NK-92 treated with Interleukin-12 subunit alpha and Interleukin-12 subunit beta, amount 100 ng/mL, for 24 hours (cell line): Measurements from ENCODE around the gene WDR64.

ENCODE experiments used
- DNase-seq: peaks from one replicate; lab custom pipeline; 2025; lab: John Stamatoyannopoulos, UW

WDR64 gene

DNA sequence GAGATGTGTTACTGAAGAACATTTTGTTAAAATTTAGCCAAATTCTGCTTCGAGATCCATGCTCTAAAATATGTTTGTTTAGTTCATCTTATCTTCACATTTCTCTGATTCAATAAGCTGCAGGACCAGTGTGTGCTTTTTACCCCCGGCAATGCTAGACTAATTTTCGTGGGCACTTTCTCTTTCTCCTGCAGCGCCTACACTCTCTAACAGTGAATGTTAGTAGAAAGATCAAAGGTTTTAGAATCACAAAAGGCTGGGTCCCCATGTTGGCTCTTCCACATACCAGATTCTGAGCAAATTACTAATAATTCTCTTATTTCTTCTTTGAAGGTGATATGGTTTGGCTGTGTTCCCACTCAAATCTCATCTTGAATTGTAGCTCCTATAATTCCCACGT, 20.4 kb upstream of the WDR64 start:
- DNase-seq, result no peak

- DNase-seq, result no peak
Observed at GRCh38 chr1:241632987-241633386, 19.1 kb upstream of the WDR64 start.

DNA sequence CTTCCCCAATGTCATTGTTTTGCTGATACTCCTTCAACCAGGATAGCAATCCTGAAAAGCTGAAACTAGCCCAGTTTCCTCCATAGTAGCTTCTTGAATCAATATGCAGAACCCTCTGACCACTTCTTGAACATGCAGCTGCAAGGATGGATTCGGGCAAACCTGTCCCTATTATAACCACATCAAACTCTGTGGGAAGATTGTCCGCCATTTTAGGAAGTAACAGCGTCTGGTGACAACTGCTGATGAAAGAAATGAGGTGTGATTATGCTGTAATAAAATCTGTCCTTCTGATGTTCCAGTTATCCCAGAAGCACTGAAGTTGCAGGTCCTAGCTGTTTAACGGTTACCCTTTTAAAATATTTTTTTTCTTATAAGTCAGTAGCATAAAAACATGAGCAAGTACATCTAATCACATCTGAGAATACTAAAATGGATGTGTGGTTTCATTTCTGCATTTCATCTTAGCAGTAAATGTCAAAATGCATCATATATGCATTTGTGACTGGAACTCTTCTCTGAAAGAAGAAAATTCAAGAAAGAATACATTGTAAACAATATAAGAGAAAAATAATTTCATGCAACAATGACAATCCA, 16.4 kb upstream of the WDR64 start:
- DNase-seq, result no peak

GRCh38 chr1:241636291-241636690, 15.8 kb upstream of the WDR64 start:
- DNase-seq, result no peak

DNA sequence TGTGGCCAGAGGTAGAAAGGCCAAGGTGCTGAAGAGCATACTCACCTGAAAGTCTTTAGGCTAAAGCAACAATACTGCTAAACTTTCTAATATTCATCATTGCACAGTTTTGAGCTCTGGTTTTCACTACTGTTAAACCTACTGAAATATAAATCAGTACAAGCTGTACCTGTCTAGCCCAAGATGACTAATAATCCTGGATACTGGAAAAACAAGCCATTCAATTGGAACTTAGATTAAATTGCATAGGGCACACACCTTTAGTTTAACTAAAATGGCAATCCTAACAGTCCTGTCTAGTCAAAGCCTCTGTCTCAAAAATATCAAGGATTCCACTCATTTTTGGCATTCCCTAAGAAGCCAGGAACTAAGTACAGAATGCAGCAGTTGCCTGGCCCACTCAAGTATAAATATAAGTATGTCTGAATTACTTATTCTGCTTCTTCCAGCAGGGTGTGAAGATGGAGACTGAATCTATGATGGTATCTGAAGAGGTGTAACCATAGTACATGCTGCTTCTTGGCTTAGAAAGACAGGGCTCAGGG, 15.0 kb upstream of the WDR64 start:
- DNase-seq, result no peak

DNA sequence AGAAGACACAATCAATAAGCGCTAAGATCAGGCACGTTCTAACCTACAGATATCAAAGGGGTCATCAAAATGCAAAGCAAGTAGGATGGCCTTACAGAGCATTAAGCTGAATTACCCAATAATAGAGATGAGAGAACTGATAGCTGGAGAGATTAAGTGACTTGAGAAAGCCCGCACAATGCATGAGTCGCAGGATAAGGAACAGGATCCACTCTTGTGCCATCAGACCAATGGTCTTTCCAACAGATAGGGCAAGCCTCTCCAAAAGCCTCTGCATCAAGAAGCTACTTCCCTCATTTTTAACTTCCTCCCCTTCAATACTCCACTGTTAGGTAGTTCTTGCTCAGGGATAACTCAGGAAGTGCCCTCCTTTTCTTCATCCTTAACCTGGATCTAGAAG, 14.5 kb upstream of the WDR64 start:
- no peak for DNase-seq

DNA sequence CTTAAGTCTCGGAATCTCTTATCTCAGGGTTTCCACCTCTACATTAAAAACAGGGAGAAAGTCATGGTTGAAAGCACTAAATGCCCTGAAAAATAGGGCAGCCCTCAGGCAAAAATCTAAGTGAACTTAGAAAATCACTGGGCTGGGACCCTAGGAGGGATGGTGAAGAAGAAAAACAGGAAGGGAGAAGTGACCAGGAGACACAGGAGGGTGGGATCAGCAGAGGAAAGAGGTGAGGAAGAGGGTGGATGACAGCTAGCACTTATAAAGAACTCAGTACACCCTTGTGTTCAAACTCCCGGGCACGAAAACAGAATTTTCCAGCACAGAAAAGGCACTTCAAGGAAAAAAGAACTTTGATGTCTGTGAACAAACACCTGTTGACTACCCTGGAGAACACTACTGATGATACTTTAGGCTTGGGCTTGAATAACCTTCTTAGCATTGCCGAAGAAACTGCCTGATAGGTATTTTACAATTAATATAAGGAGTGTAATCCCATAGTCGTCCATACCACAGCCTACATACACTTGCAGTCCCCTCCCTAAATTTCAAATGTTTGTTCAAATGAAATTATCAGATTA, 13.9 kb upstream of the WDR64 start:
- DNase-seq, result no peak

DNA sequence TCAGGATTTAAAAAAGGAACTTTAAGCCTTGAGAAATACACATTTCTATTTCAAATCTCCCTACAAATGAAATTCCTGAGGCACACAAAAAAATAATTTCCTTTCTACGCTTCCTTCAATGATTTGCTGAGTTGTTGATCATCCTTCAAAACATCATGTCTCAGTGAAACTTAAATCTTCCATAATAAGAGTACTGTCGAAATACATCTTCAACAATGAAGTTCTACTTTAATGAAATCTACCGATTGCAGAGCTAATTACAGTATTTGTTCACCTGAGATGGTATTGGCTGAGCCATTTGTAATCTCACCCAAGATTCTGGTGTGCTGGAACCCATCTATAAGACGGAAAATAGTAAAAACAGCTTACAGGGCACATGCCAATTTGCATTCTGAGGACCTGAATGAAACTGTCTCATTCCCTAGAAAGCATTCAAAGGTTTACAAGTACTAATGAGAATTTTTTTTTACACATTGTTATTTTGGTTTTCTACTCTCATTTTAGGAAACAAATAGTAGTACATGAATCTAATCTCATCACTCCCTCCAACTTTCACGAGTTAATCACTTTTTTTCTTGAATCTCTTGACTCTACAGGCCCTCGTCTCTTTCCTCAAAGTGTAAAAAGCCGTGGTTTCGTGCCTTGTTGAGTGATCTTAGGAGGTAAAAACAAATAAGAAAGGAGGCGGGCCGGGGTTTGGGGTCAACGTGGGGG, 13.0 kb upstream of the WDR64 start:
- no peak for DNase-seq

DNA sequence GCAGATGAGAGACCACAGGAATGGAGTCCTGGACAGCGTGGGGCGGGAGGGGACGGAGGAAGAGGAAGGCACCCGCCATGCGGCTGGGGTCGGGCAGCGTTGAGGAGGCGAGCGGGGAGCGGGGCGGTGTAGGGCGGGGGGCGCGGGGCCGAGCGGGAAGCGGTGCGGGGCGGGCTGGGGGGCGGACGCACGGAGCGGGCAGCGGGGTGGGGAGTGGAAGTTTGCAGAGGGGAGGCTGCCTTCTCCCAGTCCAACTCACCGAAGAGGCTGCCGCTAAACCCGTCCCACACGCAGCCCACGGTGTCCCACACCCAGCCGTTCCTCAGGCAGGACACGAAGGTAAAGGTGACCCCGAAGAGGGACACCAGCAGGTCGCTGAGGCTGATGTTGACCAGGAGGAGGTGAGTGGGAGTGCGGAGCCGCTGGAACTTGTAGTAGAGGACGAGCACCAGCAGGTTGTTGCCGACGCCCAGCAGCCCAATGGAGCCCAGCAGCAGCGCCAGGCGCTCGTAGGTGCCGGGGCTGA, 12.4 kb upstream of the WDR64 start:
- peak; percentile 51 for DNase-seq

DNA sequence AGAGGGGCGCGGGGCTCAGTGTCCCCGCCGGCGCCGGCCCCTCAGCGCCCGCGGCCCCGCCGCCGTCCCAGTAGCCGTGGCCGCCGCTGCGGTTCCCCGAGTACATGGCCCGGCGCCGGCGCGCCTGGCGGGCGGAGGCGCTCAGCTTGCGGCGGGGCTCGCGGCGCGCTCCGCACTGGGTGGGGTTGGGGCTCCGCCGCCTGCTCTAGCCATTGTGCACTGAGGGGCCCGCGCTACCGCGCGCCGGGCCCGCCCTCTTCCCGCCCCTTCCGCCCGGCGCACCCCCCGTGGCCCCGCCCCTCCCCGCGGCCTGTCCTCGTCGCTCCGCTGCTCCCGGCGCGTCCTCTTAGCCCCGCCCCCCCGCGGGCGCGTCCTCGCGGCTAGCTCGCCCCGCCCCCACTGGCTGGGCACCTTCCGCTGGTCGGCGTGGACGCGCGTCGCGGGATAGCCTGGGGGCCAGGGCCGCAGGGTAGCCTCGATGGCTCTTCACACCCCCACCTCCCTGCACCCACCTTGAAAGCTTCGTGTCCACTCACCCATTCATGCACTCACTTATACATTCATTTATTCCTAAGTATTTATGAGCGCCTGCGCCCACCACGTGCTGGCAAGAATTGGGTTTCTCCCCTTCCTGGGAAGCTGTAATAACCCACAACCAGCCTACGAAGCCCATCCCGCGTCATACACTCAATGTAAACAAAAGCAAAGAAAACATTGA, 11.8 kb upstream of the WDR64 start, which contains the start of the genes CHML and OPN3:
TSS of gene CHML (minus strand) at position 221 of the 718 bp plus-strand sequence. CDS start 4,603 bp downstream, outside the sequence.
TSS of gene OPN3 (minus strand) at position 221 of the 718 bp plus-strand sequence. CDS start at position 106, 115 bp downstream.
- DNase-seq, result peak; percentile 89

DNA sequence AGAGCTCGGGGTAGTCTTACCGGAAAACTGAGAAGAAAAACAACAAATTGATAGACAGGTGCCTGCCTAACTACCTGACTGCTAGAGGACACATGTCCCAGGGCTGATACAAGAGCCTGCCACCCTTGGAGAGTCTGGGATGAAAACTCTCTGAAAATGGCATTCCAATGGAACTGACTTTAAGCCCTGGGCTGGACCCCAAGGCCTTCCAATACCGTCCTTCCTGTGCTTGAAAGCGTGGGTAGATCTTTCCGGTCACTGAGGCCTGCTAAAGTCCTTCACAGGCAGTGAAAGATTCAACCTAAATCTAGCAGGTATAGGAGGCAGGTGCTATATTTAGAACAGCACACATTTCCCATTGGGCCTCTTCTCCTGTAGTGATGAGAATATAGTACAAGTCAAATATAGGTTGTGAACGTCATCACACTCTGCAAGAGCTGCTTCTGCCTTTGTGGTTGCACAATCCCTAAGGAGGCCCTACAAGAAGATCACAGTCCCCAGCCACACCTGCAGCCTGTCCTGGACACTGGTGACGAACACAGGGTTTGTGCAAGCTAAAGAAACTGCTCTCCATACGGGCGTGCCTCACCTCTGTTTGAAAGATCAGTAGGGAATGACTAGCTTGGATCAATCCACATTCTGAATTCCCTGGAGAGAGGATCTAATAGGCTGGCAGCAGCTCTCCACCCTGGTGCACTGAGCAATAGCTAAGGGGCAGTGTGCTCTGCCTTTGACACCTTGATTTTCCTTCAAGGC, 11.0 kb upstream of the WDR64 start:
- no peak for DNase-seq

DNA sequence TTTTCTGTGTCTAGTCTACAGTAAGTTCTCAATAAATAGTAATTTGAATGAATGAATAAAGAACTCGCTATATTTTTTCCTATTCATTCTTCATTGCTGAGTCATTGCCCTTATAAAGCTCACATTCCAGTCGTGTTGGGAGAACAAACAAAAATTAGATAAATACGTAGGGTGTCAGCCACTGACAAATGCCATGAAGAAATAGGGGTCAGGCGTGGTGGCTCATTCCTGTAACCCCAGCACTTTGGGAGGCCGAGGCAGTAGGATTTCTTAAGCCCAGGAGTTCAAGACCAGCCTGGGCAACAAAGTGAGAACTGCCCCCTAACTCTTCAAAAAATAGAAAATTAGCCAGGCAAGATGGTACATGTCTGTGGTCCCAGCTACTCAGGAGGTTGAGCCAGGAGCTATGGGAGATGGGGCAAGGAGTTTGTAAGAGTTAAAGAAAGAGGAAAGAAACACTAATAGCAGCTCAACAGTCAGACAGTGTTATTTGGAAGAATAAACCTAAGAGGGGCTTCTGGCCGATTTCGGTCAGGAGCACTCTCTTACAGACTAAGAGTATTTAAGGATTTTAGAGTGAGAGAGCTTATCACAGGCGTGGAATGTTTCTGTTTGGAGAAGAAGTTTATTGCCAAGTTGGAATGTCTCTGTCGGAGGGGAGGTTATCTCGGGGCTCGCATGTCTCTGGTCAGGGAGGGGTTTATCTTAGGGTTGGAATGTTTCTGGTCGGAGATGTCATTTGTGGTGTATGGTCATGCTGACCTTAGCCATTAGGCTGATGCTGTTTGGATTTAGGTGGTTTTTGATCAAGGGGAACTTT, 10.1 kb upstream of the WDR64 start:
- no peak for DNase-seq

- no peak for DNase-seq
Observed at GRCh38 chr1:241642593-241642944, 9.5 kb upstream of the WDR64 start.

DNA sequence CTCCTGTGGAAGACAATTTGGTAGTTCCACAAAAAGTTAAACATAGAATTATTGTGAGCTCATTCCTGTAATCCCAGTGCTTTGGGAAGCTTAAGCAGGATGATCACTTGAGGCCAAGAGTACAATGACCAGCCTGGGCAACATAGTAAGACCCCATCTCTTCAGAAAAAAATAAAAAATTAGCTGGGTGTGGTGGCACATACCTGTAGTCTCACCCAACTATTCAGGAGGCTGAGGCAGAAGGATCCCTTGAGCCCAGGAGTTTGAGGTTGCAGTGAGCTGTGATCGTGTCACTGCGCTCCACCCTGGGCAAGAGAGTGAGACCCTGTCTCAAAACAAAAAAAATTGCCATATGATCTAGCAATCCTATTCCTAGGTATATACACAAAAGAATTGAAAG, 7.8 kb upstream of the WDR64 start:
- DNase-seq, result no peak

GRCh38 chr1:241645199-241645598, 6.9 kb upstream of the WDR64 start:
- DNase-seq, result no peak

DNA sequence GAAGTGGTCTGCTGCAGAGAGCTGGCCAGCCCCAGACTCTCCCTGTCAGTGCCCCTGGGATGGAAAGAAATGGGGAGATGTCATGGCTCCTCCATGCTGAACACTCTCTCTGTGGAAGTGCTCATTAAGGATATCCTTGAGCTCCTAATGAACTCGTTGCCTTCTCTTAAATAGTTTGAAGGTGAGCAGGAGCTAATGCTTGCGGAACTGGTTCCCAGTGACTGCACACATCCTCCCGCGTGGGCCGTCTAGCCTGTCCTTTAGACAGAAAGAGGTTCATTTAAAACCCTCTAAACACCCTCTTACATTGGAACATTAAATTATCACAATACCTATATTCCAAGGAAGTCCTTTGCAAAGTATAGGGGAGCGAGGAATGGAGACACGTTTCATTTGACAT, 5.9 kb upstream of the WDR64 start:
- DNase-seq, result no peak

GRCh38 chr1:241647658-241648057, 4.4 kb upstream of the WDR64 start:
- DNase-seq, result no peak

GRCh38 chr1:241648159-241648558, 3.9 kb upstream of the WDR64 start:
- no peak for DNase-seq

- no peak for DNase-seq
Observed at GRCh38 chr1:241654019-241654418, 1.9 kb downstream of the WDR64 start.

GRCh38 chr1:241654641-241655040, 2.6 kb downstream of the WDR64 start:
- DNase-seq, result no peak
